GM23248 (cell line): ENCODE data around the gene METTL18. TPM values are rescaled to one million over a fixed set of nuclear protein-coding genes. Genes with fewer than 3 reads are reported as not detected.

Experiments used
- DNase-seq: peaks from one replicate; pipeline ENCODE4 v3.0.0-alpha.2; 2015
- H2AFZ ChIP-seq: fragments of 200-600 bp; sonication (generic); 2 replicates; pipeline ENCODE4 v1.6.1; 2016; ENCODE audit warnings: antibody characterized with exemption
- H3F3A ChIP-seq: fragments of 200-600 bp; sonication (generic); 2 replicates; pipeline ENCODE4 v1.6.1; 2016; ENCODE audit warnings: mild to moderate bottlenecking, antibody characterized with exemption, mixed run types; ENCODE audit not compliant: insufficient read depth
- H3K27ac ChIP-seq: fragments of 200-600 bp; sonication (generic); 2 replicates; pipeline ENCODE4 v1.5.1; 2016; ENCODE audit warnings: mild to moderate bottlenecking
- H3K27me3 ChIP-seq: fragments of 200-600 bp; sonication (generic); replicated peaks from 2 replicates; pipeline ENCODE4 v1.6.1; 2016; ENCODE audit warnings: mild to moderate bottlenecking; ENCODE audit not compliant: insufficient read depth
- H3K36me3 ChIP-seq: fragments of 200-600 bp; sonication (generic); 2 replicates; pipeline ENCODE4 v1.6.1; 2016; ENCODE audit warnings: low read depth, mild to moderate bottlenecking
- H3K4me1 ChIP-seq: fragments of 200-600 bp; sonication (generic); 2 replicates; pipeline ENCODE4 v1.6.1; 2016; ENCODE audit warnings: mild to moderate bottlenecking; ENCODE audit not compliant: insufficient read depth
- H3K4me2 ChIP-seq: fragments of 200-600 bp; sonication (generic); one replicate; pipeline ENCODE4 v1.6.1; 2016; ENCODE audit warnings: mild to moderate bottlenecking; ENCODE audit not compliant: unreplicated experiment
- H3K4me3 ChIP-seq: fragments of 200-600 bp; sonication (generic); 2 replicates; pipeline ENCODE4 v1.5.1; 2016; ENCODE audit warnings: mild to moderate bottlenecking
- H3K79me2 ChIP-seq: fragments of 200-600 bp; sonication (generic); 2 replicates; pipeline ENCODE4 v1.6.1; 2016; ENCODE audit warnings: mild to moderate bottlenecking; ENCODE audit not compliant: insufficient read depth
- H3K9ac ChIP-seq: fragments of 200-600 bp; sonication (generic); 2 replicates; pipeline ENCODE4 v1.6.1; 2016; ENCODE audit warnings: mild to moderate bottlenecking
- H3K9me2 ChIP-seq: fragments of 200-600 bp; sonication (generic); 2 replicates; pipeline ENCODE4 v1.6.1; 2016; ENCODE audit warnings: mixed run types, mild to moderate bottlenecking, moderate library complexity; ENCODE audit not compliant: insufficient read depth
- H3K9me3 ChIP-seq: fragments of 200-600 bp; sonication (generic); one replicate; pipeline ENCODE4 v1.6.1; 2017; ENCODE audit warnings: low read depth
- H4K20me1 ChIP-seq: fragments of 200-600 bp; sonication (generic); 2 replicates; pipeline ENCODE4 v1.6.0; 2016; ENCODE audit not compliant: insufficient read depth
- EZH2 ChIP-seq: fragments of 200-600 bp; sonication (generic); IDR thresholded peaks from 2 replicates; pipeline ENCODE4 v1.6.1; 2018; ENCODE audit warnings: antibody characterized with exemption, mild to moderate bottlenecking; ENCODE audit not compliant: insufficient read depth, poor library complexity, severe bottlenecking
- EZH2phosphoT487 ChIP-seq: fragments of 200-600 bp; sonication (generic); IDR thresholded peaks from 2 replicates; pipeline ENCODE4 v1.6.1; 2018; ENCODE audit warnings: antibody characterized with exemption, moderate library complexity, mild to moderate bottlenecking, low read depth; ENCODE audit not compliant: insufficient read depth
- WGBS, 2 experiments: methylation state at CpG; one replicate each; pipeline ENCODE4 v1.1.6; 2015 to 2017; ENCODE audit warnings: low lambda C conversion rate in 2 of 2, low coverage in 1 of 2; ENCODE audit errors: missing lambda C conversion rate in 2 of 2; 5-methylcytosine and 5-hydroxymethylcytosine counted together
- in situ Hi-C: fragments of 300-500 bp; cut with MboI; formaldehyde crosslinking; loops from 2 replicates; pipeline ENCODE4 v1.15.0; 2020
- polyA plus RNA-seq: library from polyadenylated mRNA; unstranded; fragments of >200 nt; fragmentation: Nextera tagmentation; extraction: Ambion mirVana; gene quantifications from 2 replicates; pipeline ENCODE4 v1.2.1, GENCODE V29; 2016
- total RNA-seq: library from RNA; depleted of rRNA; stranded (reverse); fragments of >200 nt; shearing (Covaris generic); gene quantifications from 2 replicates; pipeline ENCODE4 v1.2.3, GENCODE V29; 2014

Gene METTL18
- total and polyA plus RNA-seq, 2 experiments from 2014 or later: 6.9 to 7.8 TPM

DNA sequence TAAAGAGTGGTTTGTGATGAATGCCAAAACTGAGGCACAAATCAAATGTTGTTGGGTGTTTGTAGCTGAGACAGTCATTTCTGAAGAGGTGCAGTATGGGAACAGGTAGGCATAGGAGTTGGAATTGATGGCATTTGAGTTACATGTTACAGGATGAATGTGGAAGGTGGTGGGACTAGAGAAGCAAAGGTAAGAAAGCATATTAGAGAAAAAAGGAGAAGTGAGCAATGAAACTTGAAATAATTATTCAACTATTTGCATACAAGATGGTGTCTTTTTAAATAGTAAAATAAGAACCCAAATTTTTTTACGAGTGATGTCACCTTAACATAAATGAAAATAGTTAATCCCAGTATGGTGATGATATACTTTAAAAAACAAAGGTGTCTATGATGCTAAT, 40.2 kb upstream of the METTL18 start:
- no peak overlapping the region for H3K9ac ChIP-seq
- no peak overlapping the region for H2AFZ ChIP-seq
- no peaks in the 10 kb centered on the region for H3K4me1 ChIP-seq
- no peak for DNase-seq
- no peak overlapping the region for H3K4me2 ChIP-seq
- in situ Hi-C loops: no loop called here
- no peak overlapping the region for H3K4me3 ChIP-seq
- H3K27me3 ChIP-seq: no peaks in the 10 kb centered on the region
- no peaks in the 10 kb centered on the region for H3K79me2 ChIP-seq
- 97% methylated on average over 1 of the region's 1 CpG for WGBS, 2 experiments
- 0 out of 2 replicates have a peak, but pooled peaks cover 4% of the 10 kb centered on the region for H3F3A ChIP-seq
- H3K9me2 ChIP-seq: no peaks in the 10 kb centered on the region
- no peaks in the 10 kb centered on the region for H4K20me1 ChIP-seq
- TF ChIP-seq EZH2 (no peak), EZH2phosphoT487 (no peak)
- H3K36me3 ChIP-seq: peaks cover 10% of the 10 kb centered on the region; the same call in 1 of the 2 replicates
- no peak overlapping the region for H3K27ac ChIP-seq
- H3K9me3 ChIP-seq: no peaks in the 10 kb centered on the region

- no peaks in the 10 kb centered on the region for H4K20me1 ChIP-seq
- H3K27ac ChIP-seq: no peak overlapping the region
- TF ChIP-seq EZH2phosphoT487: no peak
- no peak for TF ChIP-seq EZH2
- H3F3A ChIP-seq: 0 out of 2 replicates have a peak, but pooled peaks cover 4% of the 10 kb centered on the region
- H3K27me3 ChIP-seq: no peaks in the 10 kb centered on the region
- no peaks in the 10 kb centered on the region for H3K4me1 ChIP-seq
- no peak overlapping the region for H3K4me3 ChIP-seq
- 57 to 65% methylated on average over 4 of the region's 4 CpGs for WGBS, 2 experiments
- H3K9me3 ChIP-seq: no peaks in the 10 kb centered on the region
- no peaks in the 10 kb centered on the region for H3K79me2 ChIP-seq
- no peaks in the 10 kb centered on the region for H3K9me2 ChIP-seq
- DNase-seq: peak; percentile 8
- peaks cover 4% of the 10 kb centered on the region; the same call in 1 of the 2 replicates for H3K36me3 ChIP-seq
- no peak overlapping the region for H3K4me2 ChIP-seq
- H2AFZ ChIP-seq: no peak overlapping the region
- in situ Hi-C loops: no loop called here
- H3K9ac ChIP-seq: no peak overlapping the region
Observed at GRCh38 chr1:169833179-169833901, 38.6 kb upstream of the METTL18 start.

GRCh38 chr1:169829671-169830070, 35.0 kb upstream of the METTL18 start:
- no peak overlapping the region for H3K27ac ChIP-seq
- H3K9me2 ChIP-seq: no peaks in the 10 kb centered on the region
- no peaks in the 10 kb centered on the region for H3K4me1 ChIP-seq
- H3K9me3 ChIP-seq: no peaks in the 10 kb centered on the region
- DNase-seq: no peak
- no peak overlapping the region for H2AFZ ChIP-seq
- no peaks in the 10 kb centered on the region for H3K27me3 ChIP-seq
- H3K4me3 ChIP-seq: no peak overlapping the region
- no peak overlapping the region for H3K9ac ChIP-seq
- no peaks in the 10 kb centered on the region for H4K20me1 ChIP-seq
- no peaks in the 10 kb centered on the region for H3F3A ChIP-seq
- no peak for TF ChIP-seq EZH2phosphoT487
- no peak for TF ChIP-seq EZH2
- WGBS, 2 experiments: 94 to 96% methylated on average over 1 of the region's 1 CpG
- peaks cover 4% of the 10 kb centered on the region; the same call in 1 of the 2 replicates for H3K36me3 ChIP-seq
- H3K79me2 ChIP-seq: no peaks in the 10 kb centered on the region
- no peak overlapping the region for H3K4me2 ChIP-seq
- in situ Hi-C loops: no loop called here

GRCh38 chr1:169824153-169824552, 29.4 kb upstream of the METTL18 start:
- Histone ChIP-seq H3K9me3 (no peaks in the 10 kb centered on the region), H3K9ac (no peak overlapping the region), H3K4me3 (no peak overlapping the region), H3F3A (no peaks in the 10 kb centered on the region), H3K27me3 (no peaks in the 10 kb centered on the region), H3K4me1 (no peaks in the 10 kb centered on the region), H3K27ac (no peak overlapping the region), H3K36me3 (no peaks in the 10 kb centered on the region), H3K4me2 (no peak overlapping the region), H3K79me2 (no peaks in the 10 kb centered on the region), H3K9me2 (no peaks in the 10 kb centered on the region), H4K20me1 (no peaks in the 10 kb centered on the region), H2AFZ (no peak overlapping the region)
- no peak for TF ChIP-seq EZH2phosphoT487
- no peak for TF ChIP-seq EZH2
- in situ Hi-C loops: no loop called here
- WGBS, 2 experiments: 98% methylated on average over 3 of the region's 3 CpGs
- no peak for DNase-seq
